ENCODE data around the gene GYPA.
"Not testable (repeated sequence)": the region's sequence is repeated elsewhere in the genome, so short reads cannot be mapped to it uniquely, and the experiment has no call there.

Gene GYPA

GRCh38 chr4:144140594-144141295 is at the start of gene GYPA:
TSS of gene GYPA (minus strand) at chr4:144140718. CDS start at chr4:144140635, 83 bp downstream.
- DNase-seq (ENCODE audit: low read depth): not testable (repeated sequence)

DNA sequence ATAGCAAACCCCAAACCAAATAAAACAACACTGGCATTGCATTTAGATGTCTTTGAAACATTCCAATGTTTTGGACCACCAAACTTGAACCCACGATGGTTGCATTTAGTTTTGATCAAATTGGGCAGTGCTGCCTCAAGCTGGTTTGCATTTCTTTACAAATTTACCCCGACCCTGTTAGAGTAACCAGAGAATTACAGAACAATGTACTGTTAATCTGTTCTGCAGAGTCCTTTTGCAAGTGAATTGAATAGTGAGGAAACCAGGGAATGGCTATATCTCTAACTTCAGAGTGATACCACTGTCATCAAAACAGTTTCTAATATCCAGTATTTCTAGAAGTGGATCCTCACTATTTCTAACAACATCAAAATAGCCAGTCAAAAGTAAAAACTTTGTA is 49.5 kb upstream of the GYPA start:
- DNase-seq (ENCODE audit: low read depth): no peak

DNA sequence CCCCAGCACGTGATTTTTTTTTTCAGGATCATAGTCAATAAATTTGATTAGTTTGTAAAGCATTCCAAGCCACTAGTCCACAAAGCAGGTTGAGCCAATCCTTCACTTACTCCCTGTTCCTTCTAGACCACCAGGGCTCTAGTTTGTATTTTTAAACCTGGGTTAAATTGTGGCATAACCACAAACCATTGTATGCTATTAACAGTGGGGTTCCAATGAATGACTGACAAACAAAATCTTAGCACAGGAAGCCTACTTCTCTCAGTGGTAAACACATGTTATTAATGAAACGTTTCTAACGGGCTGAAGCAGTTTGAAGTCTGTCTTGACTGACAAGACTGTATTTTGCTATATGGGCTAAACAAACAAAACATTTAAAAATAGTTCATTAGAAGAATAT is 48.6 kb upstream of the GYPA start:
- DNase-seq (ENCODE audit: low read depth): no peak

DNA sequence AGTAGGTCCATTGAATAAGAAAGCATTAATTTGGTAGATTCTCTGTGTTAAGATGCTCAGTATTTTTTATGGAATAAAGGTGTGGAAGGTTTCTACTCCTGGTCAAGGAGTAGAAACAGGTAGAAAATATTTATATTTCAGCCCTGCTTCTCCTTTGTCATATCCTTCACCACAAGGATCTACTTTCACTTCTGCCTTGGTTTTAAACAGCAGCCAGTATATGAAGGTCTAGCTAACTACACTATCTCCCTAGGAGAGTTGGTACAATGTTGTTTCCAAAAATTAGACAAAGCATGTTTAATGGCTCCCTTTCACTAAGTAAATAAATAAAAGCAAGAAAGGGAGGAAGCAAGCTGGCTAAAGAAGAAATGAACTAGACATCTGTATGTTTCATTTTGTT is 44.6 kb upstream of the GYPA start:
- DNase-seq (ENCODE audit: low read depth): no peak

GRCh38 chr4:144183165-144183564 is 42.6 kb upstream of the GYPA start:
- DNase-seq (ENCODE audit: low read depth): no peak

GRCh38 chr4:144181391-144181790 is 40.9 kb upstream of the GYPA start:
- no peak for DNase-seq (ENCODE audit: low read depth)

GRCh38 chr4:144179152-144179739 is 38.7 kb upstream of the GYPA start:
- no peak for DNase-seq (ENCODE audit: low read depth)

- no peak for DNase-seq (ENCODE audit: low read depth)
These were observed 37.9 kb upstream of the GYPA start for GRCh38 chr4:144178414-144178813.

DNA sequence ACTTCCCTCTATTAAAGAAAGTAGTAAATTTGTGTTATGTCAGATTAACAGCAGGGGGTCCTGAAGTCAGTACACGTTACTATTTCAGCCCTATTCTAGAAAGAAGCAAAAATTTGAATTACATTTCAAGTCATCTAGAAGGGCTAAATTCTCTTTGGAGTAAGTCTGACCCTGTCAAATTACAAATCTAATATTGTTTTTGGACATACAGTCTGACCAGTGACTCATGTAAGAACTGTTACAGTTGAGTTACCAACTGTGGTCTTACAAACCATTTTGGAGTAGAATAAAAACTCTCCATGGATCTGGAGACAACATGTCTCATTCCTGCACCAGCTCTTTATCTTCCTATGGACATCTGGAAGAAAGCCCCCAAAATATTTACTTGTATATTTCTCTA is 36.0 kb upstream of the GYPA start:
- DNase-seq (ENCODE audit: low read depth): no peak

GRCh38 chr4:144174401-144175067 is 34.0 kb upstream of the GYPA start:
- no peak for DNase-seq (ENCODE audit: low read depth)

- no peak for DNase-seq (ENCODE audit: low read depth)
These were observed 31.2 kb upstream of the GYPA start for GRCh38 chr4:144171697-144172096.

GRCh38 chr4:144169211-144169610 is 28.7 kb upstream of the GYPA start:
- DNase-seq (ENCODE audit: low read depth): no peak

GRCh38 chr4:144154044-144154443 is 13.5 kb upstream of the GYPA start:
- DNase-seq (ENCODE audit: low read depth): no peak

- DNase-seq (ENCODE audit: low read depth): peak; percentile 14
These were observed 2.3 kb upstream of the GYPA start for GRCh38 chr4:144142690-144143326.

DNA sequence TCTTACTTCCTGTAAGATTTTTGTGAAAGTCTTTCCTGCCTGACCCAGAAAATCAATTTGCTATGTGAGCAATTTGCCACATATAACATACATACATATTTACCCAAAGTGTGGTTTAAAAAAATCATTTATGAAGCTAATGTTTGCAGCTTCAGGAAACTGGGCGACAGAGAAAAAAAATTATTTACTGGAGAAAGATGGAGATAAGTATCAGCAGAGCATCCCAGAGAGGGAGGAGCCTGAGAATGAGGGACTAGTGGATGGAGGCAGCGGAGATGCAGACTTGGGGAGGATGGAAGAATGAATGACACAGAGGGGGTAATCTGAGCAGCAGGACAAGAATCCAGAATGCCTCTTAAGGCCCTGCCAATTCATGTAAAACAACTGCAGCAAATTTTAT is 975 bp upstream of the GYPA start:
- DNase-seq (ENCODE audit: low read depth): no peak

GRCh38 chr4:144139991-144140390 is 527 bp downstream of the GYPA start:
- DNase-seq (ENCODE audit: low read depth): not testable (repeated sequence)

- not testable (repeated sequence) for DNase-seq (ENCODE audit: low read depth)
These were observed 971 bp downstream of the GYPA start for GRCh38 chr4:144139547-144139946.

- DNase-seq (ENCODE audit: low read depth): not testable (repeated sequence)
These were observed 2.3 kb downstream of the GYPA start for GRCh38 chr4:144138239-144138638.

DNA sequence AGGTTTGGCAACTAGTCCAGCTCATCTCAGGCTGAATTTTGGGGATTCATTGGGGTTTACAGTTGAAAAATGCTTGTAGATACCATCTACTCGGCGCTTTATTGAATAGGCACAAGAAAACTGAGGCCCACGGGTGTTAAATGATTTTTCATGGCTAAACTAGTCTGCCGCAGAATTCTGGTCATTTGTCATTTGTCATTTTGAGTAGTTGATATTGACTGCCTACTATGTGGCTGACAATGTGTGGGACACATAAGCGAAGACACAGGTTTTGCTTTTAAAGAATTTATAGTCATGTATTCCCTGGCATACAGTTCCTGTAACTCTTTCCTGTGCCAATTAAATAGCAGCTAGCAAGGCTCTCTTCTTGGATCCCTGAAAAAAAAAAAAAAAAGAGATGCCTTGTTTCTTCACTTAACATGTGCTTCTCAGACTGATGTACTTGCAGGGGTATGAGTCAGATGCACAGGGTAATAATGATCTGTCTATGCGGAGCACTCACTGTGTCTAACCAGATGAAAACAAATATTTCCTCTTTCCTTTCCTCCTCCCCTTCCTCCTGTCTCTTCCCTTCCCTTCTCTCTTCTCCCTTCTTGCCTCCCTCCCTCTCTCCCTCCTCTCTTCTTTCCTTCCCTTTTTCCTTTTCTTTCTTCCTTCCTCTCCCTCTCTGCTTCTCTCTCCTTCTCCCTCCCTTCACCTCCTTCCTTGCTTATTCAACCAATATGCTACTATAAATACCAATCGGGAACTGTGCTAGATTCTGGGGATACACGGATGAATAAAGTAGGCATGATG is 3.2 kb downstream of the GYPA start:
- not testable (repeated sequence) for DNase-seq (ENCODE audit: low read depth)

- DNase-seq (ENCODE audit: low read depth): not testable (repeated sequence)
These were observed 4.3 kb downstream of the GYPA start for GRCh38 chr4:144136189-144136588.

GRCh38 chr4:144130167-144130566 is 10.4 kb downstream of the GYPA start:
- DNase-seq (ENCODE audit: low read depth): not testable (repeated sequence)

DNA sequence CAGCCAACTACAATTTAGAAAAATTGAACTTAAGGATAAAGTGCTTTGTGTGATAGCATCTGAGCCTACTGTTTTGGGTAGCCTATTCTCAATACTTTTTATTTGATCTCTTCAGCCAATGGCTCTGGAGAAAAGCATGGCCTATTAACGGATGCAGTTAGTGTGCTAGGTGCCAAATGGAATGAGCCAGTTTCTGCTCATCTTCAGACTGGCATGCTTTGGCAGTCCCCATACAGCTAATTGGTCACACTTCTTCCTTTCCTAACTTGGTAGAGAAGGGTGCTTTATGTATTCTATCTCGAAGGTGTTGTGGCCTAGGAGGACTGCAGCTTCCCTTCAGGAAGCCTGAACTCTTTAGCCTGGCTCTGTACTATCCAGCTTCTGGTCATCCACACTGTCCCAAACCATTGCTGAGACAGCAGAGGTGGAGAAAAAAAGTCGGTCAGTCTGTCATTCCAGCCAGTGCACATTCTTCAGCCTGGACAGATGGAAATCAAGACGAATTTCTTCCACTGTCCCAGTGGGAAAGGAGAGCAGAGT is 11.1 kb downstream of the GYPA start:
- not testable (repeated sequence) for DNase-seq (ENCODE audit: low read depth)

Measured in stimulated activated CD8-positive, alpha-beta memory T cell treated with anti-CD3 and anti-CD28 coated beads, Interleukin-12 subunit alpha, Interleukin-12 subunit beta, amount 100 ng/mL, for 1 hour (primary cell).